Neutrophil (primary cell): ENCODE measurements around the gene ADAM30.

ENCODE experiments used
- H3K27ac ChIP-seq: fragments of 200-600 bp; sonication (generic); 2 replicates; pipeline ENCODE4 v1.5.1; 2016; ENCODE audit warnings: mild to moderate bottlenecking, moderate library complexity
- H3K27me3 ChIP-seq: fragments of 200-600 bp; sonication (generic); 2 replicates; pipeline ENCODE4 v1.6.0; 2016; ENCODE audit warnings: mild to moderate bottlenecking
- H3K36me3 ChIP-seq: fragments of 200-600 bp; sonication (generic); 2 replicates; pipeline ENCODE4 v1.5.1; 2017
- H3K4me1 ChIP-seq, 2 experiments: fragments of 200-600 bp in 1 of 2; sonication (generic) in 1 of 2; 1 replicate in 1 of 2; 2 replicates in 1 of 2; pipeline versions ENCODE4 v1.5.1 to v1.6.1; 2013 to 2016; ENCODE audit warnings: low read depth in 1 of 2, low read length in 1 of 2, mild to moderate bottlenecking in 1 of 2, moderate library complexity in 1 of 2; ENCODE audit not compliant: control insufficient read depth in 1 of 2, insufficient read depth in 1 of 2
- H3K4me3 ChIP-seq, 2 experiments: fragments of 200-600 bp in 1 of 2; sonication (generic) in 1 of 2; 1 replicate in 1 of 2; 2 replicates in 1 of 2; pipeline ENCODE4 v1.5.1; 2013 to 2016; ENCODE audit warnings: low read depth in 1 of 2, low read length in 1 of 2, mild to moderate bottlenecking in 1 of 2, moderate library complexity in 1 of 2
- H3K9me3 ChIP-seq: fragments of 200-600 bp; sonication (generic); 2 replicates; pipeline ENCODE4 v1.5.1; 2016
- TF ChIP-seq, protein P1 (sequence below): fragments of 200-600 bp; sonication (generic); IDR thresholded peaks from 2 replicates; pipeline ENCODE4 v1.5.1; 2016; ENCODE audit warnings: antibody characterized with exemption

ADAM30 gene

DNA sequence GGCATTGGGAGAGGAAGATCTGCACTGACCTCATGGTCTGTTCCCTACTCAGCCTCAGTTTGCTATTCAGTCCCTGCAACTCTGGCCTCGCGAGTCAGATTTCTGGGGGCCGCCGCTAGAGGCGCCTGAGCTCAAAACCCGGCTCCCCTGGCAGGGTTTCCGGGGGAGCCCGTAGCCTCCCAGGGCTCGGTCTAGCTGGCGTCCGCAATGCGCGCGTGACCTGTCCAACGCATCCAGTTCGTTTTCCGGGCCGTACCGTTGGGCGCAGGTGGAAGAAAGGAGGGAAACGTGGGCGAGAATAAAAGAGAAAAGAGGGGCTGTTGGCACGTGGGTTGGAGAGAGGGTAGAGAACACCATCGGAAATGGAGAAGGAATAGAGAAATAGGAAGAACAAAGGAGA is at the start of gene ADAM30:
Gene ADAM30, minus strand, starts transcription at position 213 of the 400 bp plus-strand sequence. Its CDS starts 179 bp downstream, at position 34.
- Histone ChIP-seq H3K36me3 (no peaks in the 10 kb centered on the region), H3K27me3 (no peaks in the 10 kb centered on the region), H3K9me3 (no peaks in the 10 kb centered on the region), H3K4me3 (no peak within 1 kb of the TSS), H3K27ac (no peak within 1 kb of the TSS), H3K4me1 (peaks cover 0 to 5% of the 10 kb centered on the region in 2 experiments)
- TF ChIP-seq, protein P1, sequence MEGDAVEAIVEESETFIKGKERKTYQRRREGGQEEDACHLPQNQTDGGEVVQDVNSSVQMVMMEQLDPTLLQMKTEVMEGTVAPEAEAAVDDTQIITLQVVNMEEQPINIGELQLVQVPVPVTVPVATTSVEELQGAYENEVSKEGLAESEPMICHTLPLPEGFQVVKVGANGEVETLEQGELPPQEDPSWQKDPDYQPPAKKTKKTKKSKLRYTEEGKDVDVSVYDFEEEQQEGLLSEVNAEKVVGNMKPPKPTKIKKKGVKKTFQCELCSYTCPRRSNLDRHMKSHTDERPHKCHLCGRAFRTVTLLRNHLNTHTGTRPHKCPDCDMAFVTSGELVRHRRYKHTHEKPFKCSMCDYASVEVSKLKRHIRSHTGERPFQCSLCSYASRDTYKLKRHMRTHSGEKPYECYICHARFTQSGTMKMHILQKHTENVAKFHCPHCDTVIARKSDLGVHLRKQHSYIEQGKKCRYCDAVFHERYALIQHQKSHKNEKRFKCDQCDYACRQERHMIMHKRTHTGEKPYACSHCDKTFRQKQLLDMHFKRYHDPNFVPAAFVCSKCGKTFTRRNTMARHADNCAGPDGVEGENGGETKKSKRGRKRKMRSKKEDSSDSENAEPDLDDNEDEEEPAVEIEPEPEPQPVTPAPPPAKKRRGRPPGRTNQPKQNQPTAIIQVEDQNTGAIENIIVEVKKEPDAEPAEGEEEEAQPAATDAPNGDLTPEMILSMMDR: no peak

DNA sequence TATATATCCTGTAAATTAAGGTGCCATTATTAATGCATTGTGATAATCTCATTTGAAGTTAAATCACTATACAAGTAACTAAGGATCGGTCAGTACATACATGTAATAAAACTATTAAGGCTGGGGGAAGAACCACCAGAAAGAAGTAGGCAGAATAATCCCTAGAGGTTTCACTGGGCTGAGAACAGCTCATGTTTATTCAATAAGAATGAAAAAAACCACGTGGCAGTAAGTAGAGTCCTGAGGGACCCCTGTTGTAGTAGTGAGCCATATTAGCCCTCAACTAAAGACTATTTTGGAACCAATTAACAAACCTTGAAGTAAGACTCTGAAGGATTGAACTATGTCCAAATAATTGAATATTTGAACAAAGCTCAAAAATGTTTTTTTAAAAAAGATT is 46.9 kb upstream of the ADAM30 start:
- Histone ChIP-seq H3K27ac (no peak overlapping the region), H3K36me3 (peaks cover 69% of the 10 kb centered on the region), H3K9me3 (no peaks in the 10 kb centered on the region), H3K27me3 (no peaks in the 10 kb centered on the region), H3K4me1 (no peaks in the 10 kb centered on the region), H3K4me3 (no peak overlapping the region)
- TF ChIP-seq, protein P1: no peak

DNA sequence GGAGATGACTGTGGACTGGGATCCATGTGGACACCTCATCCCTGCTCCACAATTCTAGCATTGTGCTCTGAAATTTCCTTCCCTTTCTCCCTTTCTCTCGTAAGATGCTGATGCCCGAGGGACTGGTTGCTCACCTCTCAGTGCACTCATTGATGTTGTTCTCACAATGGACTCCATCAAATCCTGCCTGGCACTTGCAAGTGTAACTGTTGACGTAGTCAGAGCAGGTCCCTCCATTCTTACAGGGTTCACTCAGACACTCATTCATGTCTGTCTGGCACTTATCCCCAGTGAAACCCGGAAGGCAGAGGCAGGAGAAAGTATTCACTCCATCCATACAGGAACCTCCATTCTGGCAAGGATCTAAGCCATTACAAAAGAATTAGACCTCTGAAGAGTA is 45.1 kb upstream of the ADAM30 start:
- no peaks in the 10 kb centered on the region for H3K27me3 ChIP-seq
- H3K4me1 ChIP-seq: no peaks in the 10 kb centered on the region
- peaks cover 72% of the 10 kb centered on the region for H3K36me3 ChIP-seq
- H3K4me3 ChIP-seq: no peak overlapping the region
- no peak overlapping the region for H3K27ac ChIP-seq
- TF ChIP-seq, protein P1: no peak
- H3K9me3 ChIP-seq: no peaks in the 10 kb centered on the region

DNA sequence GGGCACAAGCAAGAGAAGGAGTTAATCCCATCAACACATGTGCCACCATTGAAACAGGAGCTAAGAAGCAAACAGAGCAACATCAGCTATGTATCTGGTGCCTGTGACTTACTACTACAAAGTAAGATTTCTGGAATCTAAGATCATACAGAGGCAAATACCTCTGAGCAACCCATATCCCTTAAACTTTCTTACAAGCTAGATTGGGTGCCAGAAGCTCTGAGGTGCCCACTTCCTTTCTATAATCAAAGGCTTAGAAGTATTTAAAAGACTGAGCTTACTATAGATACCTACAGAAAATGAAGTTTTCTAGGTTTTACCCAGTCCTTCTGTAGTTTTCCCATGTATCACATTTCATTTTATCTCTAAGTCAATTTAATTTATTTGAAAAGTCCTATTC is 44.4 kb upstream of the ADAM30 start:
- no peaks in the 10 kb centered on the region for H3K9me3 ChIP-seq
- peaks cover 79% of the 10 kb centered on the region for H3K36me3 ChIP-seq
- TF ChIP-seq, protein P1: no peak
- no peak overlapping the region for H3K27ac ChIP-seq
- H3K27me3 ChIP-seq: no peaks in the 10 kb centered on the region
- H3K4me1 ChIP-seq: no peaks in the 10 kb centered on the region
- H3K4me3 ChIP-seq: no peak overlapping the region

DNA sequence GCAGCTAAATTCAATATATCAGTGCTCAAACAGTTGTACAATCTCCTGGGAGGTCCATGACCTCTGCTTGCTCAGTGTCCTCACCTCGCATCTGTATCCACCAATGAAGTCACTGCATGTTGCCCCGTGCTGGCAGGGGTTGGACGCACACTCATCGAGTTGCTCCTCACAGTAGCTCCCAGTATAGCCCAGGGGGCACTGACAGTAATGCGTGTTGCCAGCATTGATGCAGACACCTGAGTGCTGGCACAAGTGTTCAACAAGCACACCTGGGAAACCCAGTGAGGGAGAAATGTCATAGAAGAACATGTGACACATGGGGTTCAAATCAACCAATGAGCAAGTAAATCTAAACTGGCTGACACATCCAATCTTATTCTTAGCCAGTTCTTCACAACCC is 40.9 kb upstream of the ADAM30 start:
- H3K27me3 ChIP-seq: no peaks in the 10 kb centered on the region
- no peak overlapping the region for H3K27ac ChIP-seq
- TF ChIP-seq, protein P1: no peak
- no peak overlapping the region for H3K4me3 ChIP-seq
- H3K9me3 ChIP-seq: no peaks in the 10 kb centered on the region
- no peaks in the 10 kb centered on the region for H3K4me1 ChIP-seq
- peaks cover 100% of the 10 kb centered on the region for H3K36me3 ChIP-seq

DNA sequence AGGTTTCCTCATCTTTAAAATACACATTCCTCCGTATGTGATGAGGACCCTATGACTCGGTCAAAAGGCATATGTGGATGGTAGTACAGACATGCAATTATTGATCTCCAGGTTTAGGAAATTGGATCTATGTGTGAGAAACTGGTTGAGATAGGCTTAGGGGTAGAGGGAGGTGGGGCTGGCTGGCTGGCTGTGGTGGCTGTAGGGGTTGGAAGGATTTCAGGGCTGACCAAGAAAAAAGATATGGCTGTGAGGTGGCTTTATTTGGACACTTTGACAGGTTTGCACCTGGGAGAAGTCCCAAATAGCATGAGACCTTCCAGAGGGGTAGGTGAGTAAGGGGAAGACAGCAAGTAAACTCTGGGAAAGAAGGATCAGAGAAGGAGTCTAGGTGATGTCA is 39.6 kb upstream of the ADAM30 start:
- Histone ChIP-seq H3K27ac (no peak overlapping the region), H3K4me1 (no peaks in the 10 kb centered on the region), H3K4me3 (no peak overlapping the region), H3K36me3 (peaks cover 90% of the 10 kb centered on the region), H3K27me3 (no peaks in the 10 kb centered on the region), H3K9me3 (no peaks in the 10 kb centered on the region)
- TF ChIP-seq, protein P1: no peak
